Ramos (cell line): ENCODE data around the gene CREBL2.
"Not testable (repeated sequence)": the region's sequence is repeated elsewhere in the genome, so short reads cannot be mapped to it uniquely, and the experiment has no call there.

Source experiments
- in situ Hi-C: fragments of 300-500 bp; cut with MboI; formaldehyde crosslinking; loops from one replicate; pipeline ENCODE4 v1.14.3; 2022; ENCODE audit warnings: low sequenced_read_pairs; ENCODE audit not compliant: unreplicated experiment

The CREBL2 gene, protein sequence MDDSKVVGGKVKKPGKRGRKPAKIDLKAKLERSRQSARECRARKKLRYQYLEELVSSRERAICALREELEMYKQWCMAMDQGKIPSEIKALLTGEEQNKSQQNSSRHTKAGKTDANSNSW

DNA sequence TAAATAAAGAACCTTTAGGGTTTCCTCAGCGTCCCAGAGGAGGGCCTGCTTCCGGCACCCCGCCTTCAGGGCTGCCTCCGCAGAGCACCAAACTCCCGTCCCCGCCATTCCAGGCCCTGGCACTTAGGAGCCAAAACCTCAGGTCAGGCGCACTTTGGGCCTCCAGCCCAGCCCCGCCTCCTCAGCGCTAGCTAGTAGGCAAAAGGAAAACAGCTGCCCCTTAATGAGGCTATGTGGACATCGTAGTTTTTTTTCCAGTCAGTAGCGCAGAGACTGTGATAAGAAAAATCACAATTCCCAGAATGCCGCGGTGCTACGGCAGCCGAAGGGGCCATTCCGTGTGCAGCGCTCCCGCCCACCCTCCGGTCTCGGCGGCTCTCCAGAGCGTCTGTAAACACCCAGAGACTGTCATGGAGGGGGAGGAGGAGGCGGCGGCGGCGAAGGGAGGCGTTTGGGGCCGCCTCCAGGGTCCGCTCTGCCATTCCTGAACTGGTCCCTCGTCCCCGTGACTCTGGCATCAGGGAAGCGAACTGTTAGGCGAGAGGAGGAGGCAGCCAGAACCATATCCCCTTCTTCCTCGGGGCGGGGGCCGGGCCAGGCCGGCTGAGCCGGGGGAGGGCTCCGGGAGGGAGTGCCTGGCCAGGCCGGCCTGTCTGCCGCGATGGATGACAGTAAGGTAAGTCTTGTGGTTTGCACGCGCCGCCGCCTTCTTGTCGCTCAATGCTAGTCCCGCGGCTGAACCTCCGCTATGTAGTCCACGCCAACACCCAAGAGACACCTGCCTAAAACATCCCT is at the start of gene CREBL2:
Gene CREBL2, plus strand, starts transcription at position 365 of the 795 bp plus-strand sequence. Its CDS starts 297 bp downstream, at position 662.
- in situ Hi-C loops = no loop called here

DNA sequence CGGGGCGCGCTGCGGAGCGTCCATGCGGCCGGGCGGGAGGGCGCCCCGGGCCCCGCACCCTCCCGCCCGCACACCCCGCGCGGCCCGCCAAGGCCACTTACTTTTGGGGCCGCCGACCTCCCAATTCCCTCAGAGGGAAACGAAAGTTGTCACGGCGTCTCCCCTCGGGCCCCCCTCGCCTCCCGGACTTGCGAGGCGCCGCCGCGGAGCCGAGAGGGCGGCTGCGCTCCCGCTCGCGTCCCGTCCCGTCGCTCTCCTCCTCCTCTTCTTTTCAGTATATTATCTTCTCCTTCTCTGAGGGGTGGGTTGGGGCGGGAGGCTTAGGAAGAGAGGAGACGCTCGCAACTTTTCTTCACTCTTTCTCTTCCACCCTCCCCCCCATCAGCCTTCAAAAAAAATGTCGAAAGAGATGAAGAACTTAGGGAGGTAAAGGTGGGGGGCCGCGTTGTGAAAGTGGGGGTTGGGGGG is 49.6 kb upstream of the CREBL2 start:
- in situ Hi-C loops = no loop called here

DNA sequence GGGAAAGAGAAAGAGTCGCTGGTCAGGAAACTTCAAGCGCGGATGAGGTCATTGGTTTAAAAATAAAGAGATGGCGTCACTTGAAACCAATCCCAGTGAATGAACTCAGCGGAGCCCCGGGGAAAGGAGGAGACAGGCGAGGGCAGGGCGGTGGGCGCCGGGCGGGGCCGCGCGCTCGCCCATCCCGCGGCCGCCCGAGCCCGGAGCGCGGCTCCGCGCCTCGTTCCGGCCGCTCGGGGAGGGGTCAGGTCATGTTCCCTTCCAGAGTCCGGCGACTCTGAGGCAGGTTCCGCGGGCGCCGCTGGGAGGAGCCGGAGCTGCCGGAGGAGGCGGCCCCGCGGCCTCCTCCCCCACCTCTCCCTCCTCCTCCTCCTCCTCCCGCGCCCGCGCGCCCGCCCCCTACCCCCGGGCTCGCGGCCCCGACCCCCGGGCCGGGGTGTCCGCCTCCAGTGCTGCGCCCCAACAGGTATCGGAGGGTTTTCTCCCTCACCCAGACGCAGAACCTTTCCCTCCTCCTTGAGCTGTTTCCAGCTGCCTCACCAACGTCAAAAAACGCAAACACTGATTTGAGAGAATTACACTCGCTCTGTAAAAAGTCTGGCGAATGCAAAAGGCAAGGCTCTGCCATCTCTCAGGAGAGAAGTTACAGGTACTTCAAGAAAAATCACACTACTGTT is 49.0 kb upstream of the CREBL2 start, which contains the start of gene DUSP16:
Gene DUSP16, minus strand, starts transcription at position 279 of the 677 bp plus-strand sequence. CDS start 41,765 bp downstream, outside the sequence.
- in situ Hi-C loops = no loop called here

DNA sequence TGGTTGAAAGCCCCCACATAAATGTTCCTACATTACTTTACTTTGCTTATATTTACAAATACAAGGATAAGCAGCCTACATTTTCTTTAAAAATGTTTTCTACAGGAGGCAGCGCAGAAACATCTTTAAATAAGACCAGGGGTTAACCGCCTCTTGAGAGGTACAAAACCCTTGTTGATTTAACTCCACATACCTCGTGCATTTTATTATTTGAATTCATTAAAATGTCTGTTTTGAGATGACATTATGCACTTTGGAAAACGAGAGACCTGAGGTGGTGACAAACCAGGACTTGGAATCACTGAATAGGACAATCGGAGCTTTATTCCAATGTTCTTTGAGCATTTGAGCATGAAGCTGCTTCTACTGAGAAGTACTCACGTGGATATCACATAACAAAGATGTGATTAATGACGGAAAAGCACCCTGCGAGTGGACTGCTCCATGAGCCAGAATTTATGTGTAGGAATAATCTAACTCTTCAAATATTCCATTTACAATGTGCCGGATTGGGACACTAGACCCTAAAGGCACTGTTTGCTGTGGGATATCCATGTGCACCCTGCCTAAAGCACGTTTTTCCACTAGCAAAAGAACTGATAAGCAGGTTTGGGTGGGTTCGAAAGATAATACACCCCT is 48.3 kb upstream of the CREBL2 start:
- in situ Hi-C loops = no loop called here

DNA sequence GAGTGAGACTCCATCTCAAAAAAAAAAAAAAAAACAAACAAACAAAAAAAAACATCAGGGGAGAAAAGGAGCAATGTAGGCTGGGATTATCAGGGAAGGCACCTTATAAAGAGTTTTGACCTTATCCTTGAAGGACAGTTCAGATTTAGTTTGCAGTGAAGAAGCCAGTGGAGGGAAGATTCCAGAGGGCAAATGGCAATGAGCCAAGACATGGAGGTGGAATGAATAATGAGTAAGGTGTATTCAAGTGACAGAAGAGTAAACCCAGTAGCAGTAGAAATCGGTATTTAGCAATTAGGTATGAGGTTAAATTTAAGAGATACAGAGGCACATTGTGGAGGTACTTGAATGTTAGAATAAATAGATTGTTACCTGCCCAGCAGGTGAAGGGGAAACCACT is 46.8 kb upstream of the CREBL2 start:
- in situ Hi-C loops = no loop called here

DNA sequence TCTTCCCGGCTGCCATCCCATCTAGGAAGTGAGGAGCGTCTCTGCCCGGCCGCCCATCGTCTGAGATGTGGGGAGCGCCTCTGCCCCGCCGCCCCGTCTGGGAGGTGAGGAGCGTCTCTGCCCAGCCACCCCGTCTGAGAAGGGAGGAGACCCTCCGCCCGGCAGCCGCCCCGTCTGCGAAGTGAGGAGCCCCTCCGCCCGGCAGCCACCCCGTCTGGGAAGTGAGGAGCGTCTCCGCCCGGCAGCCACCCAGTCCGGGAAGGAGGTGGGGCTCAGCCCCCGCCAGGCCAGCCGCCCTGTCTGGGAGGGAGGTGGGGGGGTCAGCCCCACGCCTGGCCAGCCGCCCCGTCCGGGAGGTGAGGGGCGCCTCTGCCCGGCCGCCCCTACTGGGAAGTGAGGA is 45.7 kb upstream of the CREBL2 start:
- in situ Hi-C loops = not testable (repeated sequence)

DNA sequence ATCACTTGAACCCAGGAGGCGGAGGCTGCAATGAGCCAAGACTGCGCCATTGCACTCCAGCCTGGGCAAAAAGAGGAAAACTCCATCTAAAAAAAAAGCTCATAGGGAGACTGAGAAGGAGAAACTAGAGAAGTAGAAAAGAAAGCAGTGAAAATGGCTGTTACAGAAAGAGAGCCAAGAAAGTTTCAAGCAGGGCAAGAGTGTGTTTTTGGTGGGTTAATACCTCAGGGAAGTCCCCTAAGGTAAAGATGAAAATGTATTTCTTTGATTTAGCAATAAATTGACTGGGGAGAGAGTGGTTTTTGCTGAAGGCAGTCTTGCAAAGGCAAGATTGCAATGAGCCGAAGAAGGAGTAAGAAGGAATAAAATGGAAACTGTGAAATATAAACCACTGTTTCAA is 39.0 kb upstream of the CREBL2 start:
- in situ Hi-C loops = no loop called here

DNA sequence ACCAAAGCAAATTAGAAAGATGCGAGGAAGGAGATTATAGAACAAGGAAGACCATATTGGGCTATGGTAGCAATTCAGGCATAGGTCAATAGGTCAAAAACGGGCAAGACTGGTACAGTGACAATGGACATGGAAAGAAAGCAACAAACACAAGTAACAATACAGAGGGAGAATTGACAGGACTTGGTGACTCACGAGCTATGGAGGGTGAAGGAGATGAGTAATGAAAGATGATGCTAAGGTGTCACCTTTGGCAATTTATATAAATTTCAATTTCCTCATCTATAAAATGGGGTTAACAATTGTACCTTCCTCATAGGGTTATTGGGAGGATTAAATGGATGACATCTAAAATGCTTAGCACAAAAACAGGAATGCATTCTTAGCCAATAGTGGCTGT is 33.9 kb upstream of the CREBL2 start:
- in situ Hi-C loops = no loop called here

DNA sequence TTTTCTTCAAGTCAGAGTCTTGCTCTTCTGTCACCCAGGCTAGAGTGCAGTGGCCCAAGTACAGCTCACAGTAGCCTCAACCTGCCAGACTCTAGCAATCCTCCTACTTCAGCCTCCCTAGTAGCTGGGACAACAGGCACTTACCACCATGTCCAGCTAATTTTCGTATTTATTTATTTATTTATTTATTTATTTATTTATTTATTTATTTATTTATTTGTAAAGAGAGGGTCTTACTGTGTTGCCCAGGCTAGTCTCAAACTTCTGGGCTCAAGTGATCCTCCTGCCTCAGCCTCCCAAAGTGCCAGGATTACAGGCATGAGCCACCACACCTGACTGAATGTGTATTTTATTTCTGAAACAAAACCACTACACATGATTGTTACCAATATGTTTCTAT is 31.0 kb upstream of the CREBL2 start:
- in situ Hi-C loops = not testable (repeated sequence)

DNA sequence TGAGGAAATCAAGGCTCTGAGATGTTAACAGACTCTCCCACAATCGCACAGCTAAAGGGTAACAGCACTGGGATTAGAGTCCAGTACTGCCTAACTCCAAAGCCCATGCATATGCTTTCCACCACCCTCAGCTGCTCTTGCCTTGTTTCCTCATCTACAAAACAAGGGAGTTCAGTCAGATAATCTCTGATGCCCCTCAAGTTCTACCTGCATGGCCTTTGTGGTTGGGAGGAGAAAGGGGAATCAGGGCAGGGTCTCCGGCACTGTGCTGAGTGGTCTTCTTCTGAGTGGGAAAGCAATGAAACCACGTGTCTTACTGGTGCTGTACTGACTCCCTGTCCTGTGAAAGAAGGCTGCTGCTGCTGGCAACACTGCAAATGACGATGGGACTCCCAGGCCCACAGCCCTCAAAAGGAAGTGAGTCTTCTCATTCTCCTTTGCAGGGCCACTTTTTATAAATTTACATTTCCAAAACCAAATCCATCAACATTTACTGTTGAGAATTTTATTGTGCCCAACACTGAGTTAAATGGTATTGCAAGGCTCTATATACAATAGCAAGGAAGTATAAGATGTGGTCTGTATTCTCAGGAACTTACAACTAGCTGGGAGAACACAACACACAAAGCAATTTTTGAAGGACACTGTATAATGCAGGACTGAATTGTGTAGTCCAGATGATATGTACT is 29.3 kb upstream of the CREBL2 start:
- in situ Hi-C loops = no loop called here

DNA sequence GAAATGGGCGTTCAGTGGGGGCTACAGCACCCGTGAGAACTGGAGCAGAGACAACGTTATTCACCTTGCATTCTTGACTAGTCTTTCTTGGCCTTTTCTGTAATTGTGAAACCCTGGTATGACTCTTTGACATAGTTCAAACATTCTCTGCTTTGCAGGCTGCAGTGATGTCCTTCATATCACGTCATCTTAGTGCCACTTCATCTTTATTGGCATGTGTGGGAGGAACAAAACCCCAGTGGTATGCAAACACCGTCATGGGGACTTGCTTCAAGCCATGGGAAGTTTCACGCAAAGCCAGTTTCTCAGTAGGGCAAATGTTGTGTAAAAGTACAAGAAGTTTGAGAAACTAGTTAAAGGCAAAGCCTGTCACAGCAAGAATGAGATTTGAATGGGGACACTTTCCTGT is 28.8 kb upstream of the CREBL2 start:
- in situ Hi-C loops = no loop called here

DNA sequence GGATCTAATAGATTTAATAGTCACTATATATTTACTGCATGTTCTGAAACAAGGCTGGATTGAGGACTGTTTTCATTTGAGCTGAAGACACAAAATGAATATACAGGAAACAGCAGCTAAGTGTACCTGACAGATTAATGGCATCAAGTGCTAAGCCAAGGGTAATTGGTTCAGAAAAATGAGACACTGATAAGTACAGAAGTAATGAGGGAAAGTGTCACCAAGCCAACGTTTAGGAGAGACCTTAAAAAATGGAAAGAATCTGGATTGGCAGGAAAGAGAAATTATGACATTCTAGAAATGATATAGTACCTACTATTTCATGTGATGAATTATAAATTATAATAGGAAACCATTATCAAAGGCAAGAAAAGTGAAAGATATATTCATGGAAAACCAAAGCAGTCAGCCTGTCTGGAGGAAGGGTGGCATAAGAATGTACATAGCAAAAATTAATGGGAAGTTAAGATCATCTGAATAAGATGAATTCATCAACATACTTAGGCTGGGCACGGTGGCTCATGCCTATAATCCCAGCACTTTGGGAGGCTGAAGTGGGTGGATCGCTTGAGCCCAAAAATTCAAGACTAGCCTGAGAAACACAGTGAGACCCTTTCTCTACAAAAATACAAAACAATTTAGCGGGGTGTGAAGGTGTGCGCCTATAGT is 28.0 kb upstream of the CREBL2 start:
- in situ Hi-C loops = no loop called here

DNA sequence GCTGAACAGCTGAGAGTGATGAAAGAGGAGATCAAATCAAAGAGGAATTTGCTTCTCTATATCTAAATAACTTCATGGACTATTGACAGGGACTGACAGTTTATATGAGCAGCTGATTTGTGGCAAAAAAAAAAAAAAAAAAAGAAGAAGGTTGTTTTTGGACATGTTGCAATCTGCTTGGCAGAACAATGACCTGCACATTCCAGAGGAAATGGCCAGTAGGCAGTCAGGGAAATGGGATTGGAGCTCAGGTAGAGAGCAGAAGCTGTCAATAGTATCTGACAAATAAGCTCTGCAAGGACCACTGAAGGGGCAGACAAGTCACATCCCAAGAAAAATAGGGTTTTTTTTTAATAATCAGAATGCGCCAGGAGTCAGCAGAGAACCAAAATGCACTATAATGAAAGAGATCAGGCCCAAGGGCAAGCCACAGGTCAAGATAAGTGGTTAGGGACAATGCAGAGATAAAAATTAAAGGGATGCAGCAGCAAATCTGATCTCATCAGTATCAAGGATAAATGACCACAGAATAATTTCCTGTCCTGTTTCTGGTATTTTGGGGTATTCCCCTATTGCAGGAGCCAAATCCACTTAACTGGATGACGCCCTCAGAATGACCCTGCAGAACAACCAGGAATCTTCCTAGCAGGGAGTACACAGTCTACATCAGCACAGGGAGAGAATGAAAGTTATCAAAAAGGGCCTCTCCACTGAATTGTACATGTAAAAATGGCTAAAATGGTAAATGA is 26.4 kb upstream of the CREBL2 start:
- in situ Hi-C loops = no loop called here

DNA sequence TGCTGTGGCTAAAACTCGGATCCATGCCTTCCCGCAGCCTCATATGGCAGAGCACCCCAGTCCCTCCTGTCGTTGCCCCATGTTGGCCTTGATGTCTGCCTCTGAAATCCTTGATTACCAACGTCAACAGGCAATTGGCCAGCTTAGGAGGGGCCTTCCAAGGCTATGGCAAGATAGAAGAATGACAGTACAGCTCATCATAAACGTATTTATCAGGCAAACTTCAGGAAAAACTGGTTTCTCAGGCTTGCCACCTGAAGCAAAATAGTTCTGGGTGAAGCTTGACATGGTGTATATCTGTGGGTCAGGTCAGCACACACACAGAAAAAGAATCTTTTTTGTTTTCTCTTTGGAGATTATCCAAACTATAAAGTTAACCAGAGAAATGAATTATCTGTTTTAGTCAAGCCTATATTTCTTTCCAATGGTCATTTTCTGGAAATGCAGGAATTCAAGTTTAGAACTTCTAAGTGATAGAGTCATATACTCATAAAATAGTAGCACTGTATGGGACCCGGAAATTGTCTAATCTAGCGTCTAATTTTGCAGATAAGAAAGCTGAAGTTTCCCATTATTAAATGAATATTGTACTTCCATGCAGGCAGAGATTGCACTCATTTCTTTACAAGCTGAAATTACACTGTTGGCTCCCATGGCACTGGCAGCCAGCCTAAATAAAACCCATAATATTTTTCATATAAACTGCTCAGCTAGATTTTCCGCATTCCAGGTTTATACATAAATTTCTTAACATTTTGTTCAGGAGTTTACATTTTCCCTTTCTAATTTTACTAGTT is 24.6 kb upstream of the CREBL2 start:
- in situ Hi-C loops = no loop called here

DNA sequence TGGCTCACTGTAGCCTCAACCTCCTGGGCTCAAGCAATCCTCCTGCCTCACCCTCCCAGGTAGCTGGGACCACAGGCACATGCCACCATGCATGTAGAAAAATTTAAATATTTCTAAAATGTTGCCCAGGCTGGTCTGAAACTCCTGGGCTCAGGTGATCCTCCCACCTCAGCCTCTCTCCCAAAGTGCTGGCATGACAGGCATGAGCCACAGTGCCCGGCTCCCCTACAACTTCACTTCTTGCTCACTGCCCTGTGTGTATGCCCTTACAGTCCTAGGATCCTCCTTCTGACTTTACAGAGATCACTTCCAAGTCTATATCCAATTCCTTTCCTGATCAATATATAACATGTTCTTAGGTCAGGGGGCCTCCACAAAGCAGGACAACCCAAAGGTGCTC is 23.8 kb upstream of the CREBL2 start:
- in situ Hi-C loops = no loop called here

DNA sequence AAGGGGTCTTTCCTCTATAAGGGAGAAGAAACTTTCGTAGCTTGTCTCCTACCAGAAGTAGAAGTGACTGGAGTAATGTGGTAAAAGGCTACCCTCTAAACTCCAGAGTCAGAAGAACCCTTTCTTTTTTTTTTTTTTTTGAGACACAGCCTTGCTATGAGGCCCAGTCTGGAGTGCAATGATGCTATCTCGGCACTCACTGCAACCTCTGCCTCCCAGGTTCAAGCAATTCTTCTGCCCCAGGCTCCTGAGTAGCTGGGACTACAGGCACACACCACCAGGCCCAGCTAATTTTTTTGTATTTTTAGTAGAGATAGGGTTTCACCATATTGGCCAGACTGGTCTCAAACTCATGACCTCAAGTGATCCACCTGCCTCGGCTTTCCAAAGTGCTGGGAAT is 23.2 kb upstream of the CREBL2 start:
- in situ Hi-C loops = not testable (repeated sequence)

DNA sequence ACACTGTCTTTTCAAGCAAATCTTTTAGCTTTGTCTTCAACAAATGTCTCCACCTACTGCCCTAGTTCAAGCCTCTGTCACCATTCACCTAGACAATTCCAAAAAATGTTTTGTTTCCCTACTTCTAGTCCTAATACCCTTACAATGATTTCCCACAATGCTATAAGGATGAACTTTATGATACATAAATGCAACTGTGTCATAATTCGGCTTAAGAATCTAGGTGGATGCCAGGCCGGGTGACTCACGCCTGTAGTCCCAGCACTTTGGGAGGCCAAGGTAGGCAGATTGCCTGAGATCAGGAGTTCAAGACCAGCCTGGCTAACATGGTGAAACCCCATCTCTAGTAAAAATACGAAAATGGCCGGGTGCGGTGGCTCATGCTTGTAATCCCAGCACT is 20.7 kb upstream of the CREBL2 start:
- in situ Hi-C loops = no loop called here

DNA sequence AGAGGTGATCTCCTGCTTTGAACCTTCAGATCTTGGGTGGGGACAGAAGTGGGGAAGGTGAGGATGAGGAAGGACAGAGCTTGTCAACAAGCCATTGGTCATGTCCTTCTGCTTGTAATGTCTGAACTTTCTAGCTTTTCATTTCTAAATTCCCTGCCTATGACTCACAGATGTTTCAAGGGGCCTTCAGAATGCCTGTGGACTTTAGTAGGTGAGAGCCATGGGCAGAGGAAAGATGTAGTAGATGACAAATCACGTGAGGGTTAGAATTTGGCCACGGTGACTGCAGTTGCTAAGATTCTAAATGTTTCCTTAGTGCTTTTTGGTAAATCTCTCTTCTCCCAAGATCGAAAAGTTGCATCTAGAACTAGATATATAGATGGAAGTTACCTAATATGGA is 18.7 kb upstream of the CREBL2 start:
- in situ Hi-C loops = no loop called here
